Tibial nerve (tissue), 4 donors: Measurements from ENCODE around the gene ANAPC7.

Source experiments
- EP300 ChIP-seq, 2 donors: sonication (generic); formaldehyde crosslinking; IDR thresholded peaks; one replicate each; pipeline ENCODE4 v1.6.1; 2017; ENCODE audit warnings: antibody characterized with exemption in 2 of 2, mild to moderate bottlenecking in 1 of 2
- POLR2A ChIP-seq, 2 donors: fragments of 450-650 bp; IDR thresholded peaks; one replicate each; pipeline ENCODE4 v1.6.1; 2017; ENCODE audit warnings: antibody characterized with exemption in 2 of 2, mild to moderate bottlenecking in 2 of 2, moderate library complexity in 2 of 2
- TF ChIP-seq, protein P1 (sequence below), 5 experiments: fragments of 200-600 bp in 3 of 5; fragments of 450-650 bp in 2 of 5; sonication (generic) in 3 of 5; IDR thresholded peaks; one replicate each; pipeline ENCODE4 v1.5.1; 2016 to 2019; ENCODE audit warnings: antibody characterized with exemption in 5 of 5, mild to moderate bottlenecking in 3 of 5, moderate library complexity in 2 of 5

- TF ChIP-seq, protein P1, sequence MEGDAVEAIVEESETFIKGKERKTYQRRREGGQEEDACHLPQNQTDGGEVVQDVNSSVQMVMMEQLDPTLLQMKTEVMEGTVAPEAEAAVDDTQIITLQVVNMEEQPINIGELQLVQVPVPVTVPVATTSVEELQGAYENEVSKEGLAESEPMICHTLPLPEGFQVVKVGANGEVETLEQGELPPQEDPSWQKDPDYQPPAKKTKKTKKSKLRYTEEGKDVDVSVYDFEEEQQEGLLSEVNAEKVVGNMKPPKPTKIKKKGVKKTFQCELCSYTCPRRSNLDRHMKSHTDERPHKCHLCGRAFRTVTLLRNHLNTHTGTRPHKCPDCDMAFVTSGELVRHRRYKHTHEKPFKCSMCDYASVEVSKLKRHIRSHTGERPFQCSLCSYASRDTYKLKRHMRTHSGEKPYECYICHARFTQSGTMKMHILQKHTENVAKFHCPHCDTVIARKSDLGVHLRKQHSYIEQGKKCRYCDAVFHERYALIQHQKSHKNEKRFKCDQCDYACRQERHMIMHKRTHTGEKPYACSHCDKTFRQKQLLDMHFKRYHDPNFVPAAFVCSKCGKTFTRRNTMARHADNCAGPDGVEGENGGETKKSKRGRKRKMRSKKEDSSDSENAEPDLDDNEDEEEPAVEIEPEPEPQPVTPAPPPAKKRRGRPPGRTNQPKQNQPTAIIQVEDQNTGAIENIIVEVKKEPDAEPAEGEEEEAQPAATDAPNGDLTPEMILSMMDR (IDR thresholded peaks at IDR 0.05): peak in 1 of 5 experiments; percentile 28
- no peak for TF ChIP-seq EP300 (IDR thresholded peaks at IDR 0.05)
- no peak for TF ChIP-seq POLR2A (IDR thresholded peaks at IDR 0.05)
Observed at GRCh38 chr12:110355073-110355472, 48.4 kb downstream of the ANAPC7 start.
